C1 segment of cervical spinal cord (tissue), 14 donors: Measurements from ENCODE around the gene IL17RD.

Source experiments
- DNase-seq, 14 donors: peaks; one replicate each; lab custom pipeline; 2025; lab: John Stamatoyannopoulos, UW

IL17RD gene

GRCh38 chr3:57065588-57065987 is 99.6 kb downstream of the IL17RD start:
- no peak for DNase-seq

- DNase-seq = no peak
Measured at GRCh38 chr3:57064572-57064971, 100.6 kb downstream of the IL17RD start.

- no peak for DNase-seq
Measured at GRCh38 chr3:57064001-57064400, 101.2 kb downstream of the IL17RD start.

GRCh38 chr3:57063032-57063431 is 102.1 kb downstream of the IL17RD start:
- no peak for DNase-seq

- peak in 6 of 14 donors; percentile 7 to 42 (median 28) for DNase-seq
Measured at GRCh38 chr3:57062101-57062631, 103.0 kb downstream of the IL17RD start.

GRCh38 chr3:57061556-57061955 is 103.6 kb downstream of the IL17RD start:
- no peak for DNase-seq

GRCh38 chr3:57060089-57060821 is 104.9 kb downstream of the IL17RD start, which contains the start of gene SPATA12:
SPATA12 (plus strand) TSS chr3:57060664; CDS start chr3:57073695, 13,031 bp downstream.
- DNase-seq = peak in 11 of 14 donors; percentile 5 to 92 (median 51)

GRCh38 chr3:57059411-57059810 is 105.7 kb downstream of the IL17RD start:
- DNase-seq = no peak

- DNase-seq = no peak
Measured at GRCh38 chr3:57057351-57057750, 107.8 kb downstream of the IL17RD start.

GRCh38 chr3:57053122-57053521 is 112.0 kb downstream of the IL17RD start:
- no peak for DNase-seq

GRCh38 chr3:57052662-57053061 is 112.5 kb downstream of the IL17RD start:
- no peak for DNase-seq

GRCh38 chr3:57048728-57049127 is 116.4 kb downstream of the IL17RD start:
- DNase-seq = no peak

- peak in 8 of 14 donors; percentile 15 to 39 (median 24) for DNase-seq
Measured at GRCh38 chr3:57048052-57048671, 117.0 kb downstream of the IL17RD start.

GRCh38 chr3:57046101-57046765 is 118.9 kb downstream of the IL17RD start:
- no peak for DNase-seq

GRCh38 chr3:57043518-57043917 is 121.6 kb downstream of the IL17RD start:
- no peak for DNase-seq

- peak in 1 of 14 donors; percentile 35 for DNase-seq
Measured at GRCh38 chr3:57041674-57042073, 123.5 kb downstream of the IL17RD start.
